ENCODE measurements around the gene DNAJC25.

DNA sequence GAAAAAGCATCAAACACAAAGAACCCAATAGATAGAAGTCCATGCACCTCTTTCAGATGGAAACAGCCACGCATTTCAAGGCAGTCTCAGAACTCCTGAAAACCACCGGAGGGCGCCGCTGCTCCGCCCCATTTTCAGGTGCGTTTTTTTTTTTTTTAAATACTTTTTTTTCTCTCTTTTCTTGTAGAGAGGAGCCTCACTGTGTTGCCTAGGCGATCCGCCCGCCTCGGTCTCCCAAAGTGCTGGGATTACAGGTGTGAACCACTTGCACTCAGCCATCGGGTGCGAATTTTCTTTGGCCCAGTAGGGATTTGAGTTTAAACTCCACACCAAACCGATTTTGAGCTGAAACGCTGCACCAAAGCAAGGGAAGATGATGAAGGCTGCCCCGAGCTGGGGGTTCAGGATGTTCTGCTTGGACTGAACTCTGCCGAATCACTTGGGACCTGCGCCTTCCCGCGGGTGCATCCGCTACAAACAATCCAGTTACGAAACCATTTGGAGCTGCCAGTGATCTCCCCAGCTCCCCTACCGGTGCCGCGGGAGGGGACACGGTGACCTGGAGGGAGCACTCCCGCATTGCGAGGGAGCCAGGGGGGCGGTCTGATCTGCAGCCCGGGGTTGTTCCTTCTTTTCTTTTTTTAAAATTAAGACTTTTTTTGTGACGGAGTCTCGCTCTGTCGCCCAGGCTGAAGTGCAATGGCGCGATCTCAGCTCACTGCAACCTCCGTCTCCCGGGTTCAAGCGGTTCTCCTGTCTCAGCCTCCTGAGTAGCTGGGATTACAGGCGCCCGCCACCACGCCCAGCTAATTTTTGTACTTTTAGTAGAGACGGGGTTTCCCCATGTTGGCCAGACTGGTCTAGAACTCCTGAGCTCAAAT, 33.0 kb upstream of the DNAJC25 start:
- TF ChIP-seq GATA2 (IDR thresholded peaks at IDR 0.05; ENCODE audit: low read depth, low read length): no peak
- TF ChIP-seq GATA3 (IDR thresholded peaks at IDR 0.05; ENCODE audit: low read depth, low read length): no peak

Data from SH-SY5Y (cell line).